DMS79 treated with DMSO at 0.1 percent for 48 hours (cell line): ENCODE data around the gene RDH5.

Experiments
- DNase-seq: peaks from one replicate; lab custom pipeline; 2025; lab: John Stamatoyannopoulos, UW

RDH5 gene

DNA sequence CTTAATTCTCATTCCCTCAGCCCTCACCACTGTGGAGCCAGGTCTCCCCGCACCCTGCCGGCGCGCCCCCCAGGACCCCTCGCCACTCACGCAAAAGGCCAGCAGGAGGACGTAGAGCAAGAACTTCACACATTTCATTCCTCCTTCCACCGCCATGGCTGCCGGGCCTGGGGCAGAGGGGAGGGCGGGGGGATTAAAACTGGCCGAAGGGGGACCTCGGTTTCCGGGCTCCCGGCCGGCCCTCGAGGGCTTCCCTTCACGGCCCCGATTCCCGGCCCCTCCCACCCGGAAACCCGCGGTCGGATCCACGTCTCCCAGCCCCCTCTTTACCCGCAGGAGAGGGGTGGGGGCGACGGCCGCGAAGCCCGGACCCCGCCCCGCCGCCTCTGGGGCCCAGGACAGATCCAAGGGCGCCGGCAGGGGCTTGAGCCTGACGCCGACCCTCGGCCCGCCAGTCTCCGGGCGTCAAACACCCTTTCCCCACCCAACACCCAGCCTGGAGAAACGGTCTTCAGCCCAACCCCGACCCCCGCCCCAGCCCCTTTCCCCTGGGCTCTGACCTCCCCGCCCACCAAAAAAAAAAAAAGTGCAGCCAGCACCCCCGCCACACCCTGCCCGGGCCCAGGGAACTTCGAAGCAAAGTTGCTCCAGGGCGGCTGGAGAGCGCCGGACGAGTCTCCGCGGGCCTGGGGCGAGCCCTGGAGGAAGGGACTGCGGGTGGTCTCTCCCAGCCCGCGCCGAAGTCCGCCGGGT is 8.2 kb downstream of the RDH5 start:
- peak; percentile 6 for DNase-seq

DNA sequence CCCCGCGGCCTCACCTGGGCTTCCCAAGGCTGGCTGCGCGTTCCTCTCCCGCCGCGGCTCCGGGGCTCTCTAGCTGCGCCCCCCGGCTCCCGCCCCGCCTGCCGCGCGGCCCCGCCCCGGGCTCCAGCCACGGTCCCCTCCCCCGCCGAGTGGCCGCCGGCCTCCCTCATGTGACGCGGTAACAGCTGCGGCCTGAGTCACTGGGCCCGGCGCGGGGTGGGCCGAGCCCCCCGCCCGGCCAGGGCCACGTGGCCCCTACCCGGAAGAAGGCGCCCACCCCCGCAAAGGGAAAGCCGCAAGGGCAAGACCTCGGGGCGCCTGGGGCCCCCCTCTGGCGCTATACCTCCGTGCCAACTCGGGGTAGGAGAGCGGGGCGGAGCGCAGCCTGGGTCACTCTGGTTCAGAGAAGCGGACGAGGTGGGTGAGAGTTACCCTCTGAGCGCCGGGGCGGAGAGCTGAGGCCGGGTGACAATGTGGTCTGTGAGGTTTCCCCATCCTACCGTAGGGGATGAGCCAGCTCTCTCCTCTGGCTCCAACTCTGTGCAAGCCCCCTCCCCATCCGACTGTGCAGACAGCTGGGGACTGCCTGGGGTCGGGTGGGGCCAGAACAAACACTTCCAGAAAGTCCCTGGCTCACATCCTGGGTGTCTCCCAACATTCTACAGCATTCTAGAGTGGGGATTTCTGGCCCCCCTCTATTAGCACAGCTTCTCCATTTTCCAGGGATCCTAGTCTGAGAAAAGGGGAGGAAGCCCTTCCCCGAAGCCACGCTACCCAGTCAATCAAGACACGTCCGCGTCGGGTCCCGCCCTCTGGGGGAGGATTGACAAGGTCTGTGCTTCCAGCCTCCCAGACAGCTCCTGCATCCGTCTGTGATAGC is 9.0 kb downstream of the RDH5 start, which contains the start of gene CD63:
CD63 (minus strand) TSS at position 71 of the 880 bp plus-strand sequence. CDS start 668 bp downstream, outside the sequence.
- peak; percentile 55 for DNase-seq

DNA sequence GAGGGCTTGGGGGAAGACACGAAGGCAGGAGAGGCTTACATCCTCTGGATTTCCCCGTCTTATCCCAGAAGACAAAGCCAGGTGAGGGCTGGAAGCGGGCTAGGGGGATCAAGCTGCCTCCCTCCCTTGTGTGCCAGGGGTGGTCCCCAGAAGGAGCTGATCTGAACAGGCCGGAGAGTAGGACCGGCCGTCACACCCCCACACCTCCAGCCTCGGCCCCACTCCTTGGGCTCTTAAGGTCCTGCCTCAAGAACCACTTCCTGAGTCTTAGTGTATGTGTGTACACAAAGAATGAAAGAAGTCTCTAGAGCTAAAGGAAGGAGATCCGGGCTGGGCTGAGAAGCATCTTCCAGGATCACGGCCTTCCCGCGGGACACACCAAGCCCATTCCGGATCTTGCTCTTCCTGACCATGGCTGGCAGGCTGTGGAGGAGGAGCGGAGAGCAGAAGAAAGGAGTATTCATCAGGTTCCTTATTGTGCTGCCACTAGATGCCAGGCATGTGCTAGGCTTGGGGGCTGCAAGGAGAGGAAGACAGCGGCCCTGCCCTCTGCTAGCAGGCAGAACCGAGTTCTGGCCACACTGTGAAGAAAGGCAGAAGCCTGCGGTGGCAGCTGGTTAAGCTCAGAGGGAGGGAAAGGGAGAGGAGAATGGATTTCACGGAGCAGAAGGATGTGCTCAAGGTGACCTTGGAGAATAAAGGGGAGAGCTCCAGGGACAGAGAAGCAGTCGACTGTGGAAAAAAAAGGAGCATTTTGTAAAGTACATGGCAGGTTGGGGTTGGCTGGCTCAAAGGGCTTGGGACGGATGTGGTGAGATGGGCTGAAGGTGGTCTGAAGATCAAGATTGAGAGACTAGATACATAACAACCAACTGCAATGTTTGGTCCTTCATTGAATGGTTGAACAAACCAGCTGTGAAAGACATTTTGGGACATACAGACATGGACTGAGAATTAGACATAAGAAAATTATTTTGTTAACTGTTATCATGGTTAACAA is 9.9 kb downstream of the RDH5 start:
- DNase-seq, result peak; percentile 21

DNA sequence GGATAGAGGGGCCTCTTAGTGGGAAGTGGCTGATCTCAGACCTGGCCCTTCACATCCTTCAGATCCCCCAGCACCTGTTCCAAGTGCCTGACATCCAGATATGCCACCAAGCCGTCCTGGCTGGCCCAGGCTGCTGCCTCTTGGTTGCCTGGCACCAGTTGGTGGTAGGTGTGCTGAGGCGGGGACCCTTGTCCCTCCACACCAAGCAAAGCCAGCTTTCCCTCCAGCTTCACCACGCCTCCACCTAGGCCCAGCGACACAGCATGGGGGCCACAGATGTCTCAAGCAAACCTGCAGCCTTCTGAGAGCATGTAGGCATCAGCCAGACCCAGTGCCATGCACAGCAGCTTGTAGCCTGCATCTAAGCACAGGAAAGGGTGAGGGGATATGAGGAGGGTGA is 12.1 kb downstream of the RDH5 start:
- no peak for DNase-seq

DNA sequence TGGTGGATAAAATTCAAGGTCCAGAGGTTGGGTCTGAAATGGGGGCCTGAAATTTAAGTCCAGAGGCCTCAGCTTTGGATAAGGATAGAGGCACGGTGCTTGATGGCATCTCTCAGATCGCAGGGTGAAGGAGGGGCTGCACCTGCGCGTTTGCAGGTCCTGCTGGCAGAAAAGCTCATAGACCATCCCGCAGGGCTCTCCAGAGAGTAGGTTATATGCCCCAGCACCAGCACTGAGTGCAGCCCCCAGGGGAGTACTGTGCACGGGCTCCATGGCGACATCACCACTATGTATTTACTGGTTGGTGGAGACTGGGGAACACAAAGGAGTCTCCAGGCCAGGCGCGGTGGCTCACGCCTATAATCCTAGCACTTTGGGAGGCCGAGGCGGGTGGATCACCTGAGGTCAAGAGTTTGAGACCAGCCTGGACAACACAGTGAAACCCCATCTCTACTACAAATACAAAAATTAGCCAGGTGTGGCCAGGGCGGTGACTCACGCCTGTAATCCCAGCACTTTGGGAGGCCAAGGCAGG is 12.9 kb downstream of the RDH5 start:
- no peak for DNase-seq

DNA sequence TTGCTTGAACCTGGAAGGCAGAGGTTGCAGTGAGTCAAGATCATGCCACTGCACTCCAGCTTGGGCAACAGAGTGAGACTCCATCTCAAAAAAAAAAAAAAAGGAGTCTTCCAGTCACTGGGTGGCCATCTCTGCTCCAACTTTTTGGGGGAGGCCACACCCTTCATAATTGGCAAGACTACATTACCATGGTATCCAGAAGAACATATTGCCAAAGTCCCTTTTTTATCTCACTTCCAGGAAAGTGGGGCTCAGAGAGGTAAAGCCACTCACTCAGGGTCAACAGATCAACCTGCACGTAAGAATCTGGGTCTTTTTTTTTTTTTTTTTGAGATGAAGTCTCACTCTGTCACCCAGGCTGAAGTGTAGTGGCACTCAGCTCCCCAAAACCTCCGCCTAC is 13.7 kb downstream of the RDH5 start:
- DNase-seq, result no peak

DNA sequence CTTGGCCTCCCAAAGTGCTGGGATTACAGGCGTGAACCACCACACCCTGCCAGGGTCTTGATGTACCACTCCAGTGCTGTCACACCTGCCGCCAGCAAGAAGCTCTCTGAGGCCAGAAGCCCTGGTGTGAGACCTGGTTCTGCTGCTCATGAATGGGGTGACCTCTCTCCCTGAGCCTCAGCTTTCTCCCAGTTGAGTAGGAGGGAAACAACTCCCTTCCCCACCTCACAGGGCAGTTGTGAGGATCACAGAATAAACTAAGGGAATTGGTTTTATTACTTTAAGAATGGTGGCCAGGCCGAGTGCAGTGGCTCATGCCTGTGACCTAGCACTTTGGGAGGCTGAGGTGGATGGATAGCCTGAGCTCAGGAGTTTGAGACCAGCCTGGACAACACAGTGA is 14.4 kb downstream of the RDH5 start:
- no peak for DNase-seq

DNA sequence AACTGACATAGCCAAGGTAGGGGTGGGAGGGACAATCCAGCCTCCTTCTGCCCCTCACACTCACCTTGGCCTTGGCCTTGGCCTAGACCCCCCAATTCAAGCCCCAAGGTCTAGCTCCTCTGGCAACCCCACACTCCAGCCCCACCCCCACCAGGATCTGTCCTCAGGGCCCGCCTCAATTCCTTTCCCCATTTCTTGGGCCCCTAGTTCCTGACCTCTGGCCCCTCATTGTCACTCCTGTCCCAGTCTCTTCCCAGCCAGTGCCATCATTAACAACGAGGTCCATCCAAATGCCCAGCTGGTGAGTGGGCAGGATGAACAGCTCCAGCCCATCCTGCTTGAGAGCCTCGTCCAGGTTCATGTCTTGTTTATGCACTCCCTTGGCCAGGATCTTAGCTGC is 15.9 kb downstream of the RDH5 start:
- DNase-seq, result no peak

DNA sequence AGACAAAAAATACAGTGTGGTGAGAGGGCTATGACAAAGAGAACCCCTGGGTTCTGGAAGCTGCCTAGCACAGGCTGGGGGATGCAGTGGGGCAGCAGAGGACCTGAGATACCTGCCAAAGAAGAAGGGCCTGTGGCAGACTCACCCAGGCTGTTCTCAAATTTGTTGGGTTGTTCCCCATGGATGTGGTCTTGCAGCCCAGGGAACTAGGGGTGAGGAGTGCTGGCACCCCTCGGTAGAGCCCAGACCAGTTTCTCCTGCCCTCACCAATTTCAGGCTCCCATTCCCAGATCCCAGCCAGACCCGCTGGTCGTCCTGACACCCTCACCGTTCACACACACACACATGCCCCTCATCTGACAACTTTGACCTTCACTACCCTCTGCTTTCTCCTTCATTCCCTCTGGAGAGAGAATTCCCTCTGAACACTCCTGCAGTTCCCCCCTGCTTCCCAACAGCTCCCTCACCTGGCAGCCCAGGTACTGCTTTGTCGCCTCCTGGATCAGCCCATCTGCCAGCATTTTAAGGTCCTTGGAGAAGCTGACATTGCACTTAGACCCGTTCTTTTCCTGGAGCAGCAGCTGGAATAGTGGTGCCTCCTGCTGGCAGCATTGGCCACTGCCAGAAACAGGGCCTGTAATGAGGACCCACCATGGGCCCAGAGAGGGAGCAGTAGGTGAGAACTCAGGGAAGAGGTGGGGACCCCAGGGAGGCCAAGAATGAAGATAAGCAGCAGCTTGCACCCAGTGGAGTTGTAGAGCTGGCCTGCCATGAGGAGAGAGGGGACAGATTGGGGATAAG is 16.8 kb downstream of the RDH5 start:
- peak; percentile 44 for DNase-seq

DNA sequence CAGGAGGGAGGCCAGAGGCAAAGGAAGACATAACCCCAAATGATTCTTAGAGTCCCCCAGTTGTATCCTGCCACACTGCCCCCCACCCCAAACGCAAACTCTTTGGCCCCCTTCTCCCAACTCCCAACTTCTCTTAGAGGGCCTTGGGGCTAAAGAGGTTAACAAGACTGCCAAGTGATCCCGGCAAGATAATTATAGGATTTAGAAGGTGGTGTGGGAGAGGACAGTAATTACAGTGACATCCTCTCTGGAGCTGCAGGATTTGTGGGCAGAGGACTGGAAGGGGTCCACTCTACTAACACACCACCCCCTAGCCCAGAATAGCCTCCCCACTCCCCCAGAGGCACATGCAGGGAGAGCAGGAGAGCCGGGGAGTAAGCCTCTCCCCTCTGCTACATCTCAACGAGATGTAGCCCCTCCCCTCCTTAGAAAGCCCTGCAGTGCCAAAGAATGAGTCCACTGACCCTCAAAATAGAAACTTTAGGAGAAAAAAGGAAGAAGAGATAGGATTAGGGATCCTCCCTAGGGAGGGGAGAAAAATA is 17.5 kb downstream of the RDH5 start:
- DNase-seq, result no peak

DNA sequence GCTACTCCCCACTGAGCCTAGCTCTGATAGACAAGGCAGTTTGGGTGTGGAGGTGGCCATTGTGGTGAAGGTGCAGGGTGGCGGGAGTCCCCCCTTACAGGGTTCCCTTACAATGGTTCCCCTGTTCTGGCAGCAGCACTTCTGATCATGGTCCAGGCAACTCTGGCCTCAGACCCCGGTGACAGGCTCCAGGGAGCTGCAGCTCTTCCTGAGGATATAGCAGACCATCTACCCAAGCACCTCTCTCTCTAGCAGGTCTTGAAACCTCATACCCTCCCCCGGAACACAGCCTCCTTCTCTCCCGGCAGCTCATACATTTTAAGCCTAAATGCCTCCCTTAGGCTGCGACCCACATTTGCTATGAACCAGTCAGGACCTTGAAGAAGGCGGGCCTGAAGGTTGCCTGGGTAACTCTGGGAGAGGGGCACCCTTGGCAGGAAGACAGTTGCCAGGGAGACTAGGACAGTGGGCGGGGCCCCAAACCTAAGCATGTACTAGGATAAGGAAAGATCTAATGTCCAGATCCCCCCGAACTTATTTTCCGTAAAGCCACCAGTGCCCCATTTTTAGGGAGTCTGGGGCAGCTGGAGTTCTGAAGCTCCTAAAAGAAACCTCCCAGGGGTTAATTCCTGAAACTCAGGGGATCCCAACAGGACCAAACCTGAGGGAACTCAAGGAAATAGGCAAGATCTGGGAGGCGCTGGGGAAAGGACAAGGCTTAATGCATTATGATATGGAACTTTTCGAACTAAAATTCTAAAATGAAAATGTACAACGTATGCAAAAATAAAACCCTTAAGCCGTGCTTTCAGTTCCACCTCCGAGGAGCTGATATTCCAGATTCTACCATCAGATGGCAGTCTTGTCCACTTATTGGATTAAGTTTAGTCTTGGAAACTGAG is 18.2 kb downstream of the RDH5 start:
- DNase-seq, result peak; percentile 62

DNA sequence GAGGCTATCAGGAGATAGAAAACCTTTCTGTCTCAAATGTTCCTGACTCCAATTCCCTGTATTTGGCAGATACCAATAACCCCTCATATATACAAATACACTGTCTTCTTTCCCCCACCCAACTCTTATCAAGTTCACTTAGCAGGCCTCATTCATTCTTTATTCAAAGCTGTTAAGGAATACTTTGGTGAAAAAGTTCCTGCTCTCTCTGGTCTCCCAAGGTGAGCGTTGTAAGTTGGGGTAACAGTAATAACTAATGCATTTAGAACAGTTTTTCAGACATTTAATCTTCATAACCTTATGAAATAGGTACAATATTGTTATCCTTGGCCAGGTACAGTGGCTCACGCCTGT is 18.8 kb downstream of the RDH5 start:
- no peak for DNase-seq

DNA sequence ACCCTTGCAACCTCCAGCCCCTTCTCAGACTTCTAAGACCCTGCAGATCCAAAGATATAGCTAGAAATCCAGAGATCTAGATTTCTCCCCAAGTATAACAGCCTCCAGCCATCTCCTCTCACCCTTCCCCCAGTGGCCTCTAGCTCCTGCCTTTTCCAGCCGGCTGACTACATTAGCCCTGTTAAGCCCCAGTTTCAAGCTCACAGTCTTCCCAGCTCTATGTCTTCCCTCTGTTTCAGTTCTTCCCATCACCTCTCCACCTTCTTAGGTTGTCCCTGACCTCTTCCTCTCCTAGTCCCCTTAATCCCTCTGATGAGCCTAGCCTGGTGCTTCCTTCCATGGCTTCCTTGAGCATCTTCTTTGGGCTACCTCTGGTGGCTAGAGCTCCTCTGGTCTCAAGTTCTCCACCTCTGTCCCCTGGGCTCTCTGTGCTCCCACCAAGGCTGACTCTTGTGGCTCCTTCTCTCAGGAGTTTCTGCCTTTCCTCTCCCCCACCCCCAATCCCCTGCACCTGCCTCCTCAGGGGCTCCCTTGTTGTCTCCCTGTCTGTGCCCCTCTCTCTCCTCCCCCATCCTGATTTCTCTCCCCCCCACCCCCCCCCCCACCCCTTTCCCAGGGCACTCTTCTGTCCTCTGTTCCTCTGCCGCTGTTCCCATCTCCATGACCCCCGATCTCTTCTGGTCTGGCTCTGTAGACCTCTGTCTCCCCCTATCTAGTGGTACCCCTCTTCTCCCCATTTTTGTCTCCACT is 21.9 kb downstream of the RDH5 start:
- DNase-seq, result no peak

DNA sequence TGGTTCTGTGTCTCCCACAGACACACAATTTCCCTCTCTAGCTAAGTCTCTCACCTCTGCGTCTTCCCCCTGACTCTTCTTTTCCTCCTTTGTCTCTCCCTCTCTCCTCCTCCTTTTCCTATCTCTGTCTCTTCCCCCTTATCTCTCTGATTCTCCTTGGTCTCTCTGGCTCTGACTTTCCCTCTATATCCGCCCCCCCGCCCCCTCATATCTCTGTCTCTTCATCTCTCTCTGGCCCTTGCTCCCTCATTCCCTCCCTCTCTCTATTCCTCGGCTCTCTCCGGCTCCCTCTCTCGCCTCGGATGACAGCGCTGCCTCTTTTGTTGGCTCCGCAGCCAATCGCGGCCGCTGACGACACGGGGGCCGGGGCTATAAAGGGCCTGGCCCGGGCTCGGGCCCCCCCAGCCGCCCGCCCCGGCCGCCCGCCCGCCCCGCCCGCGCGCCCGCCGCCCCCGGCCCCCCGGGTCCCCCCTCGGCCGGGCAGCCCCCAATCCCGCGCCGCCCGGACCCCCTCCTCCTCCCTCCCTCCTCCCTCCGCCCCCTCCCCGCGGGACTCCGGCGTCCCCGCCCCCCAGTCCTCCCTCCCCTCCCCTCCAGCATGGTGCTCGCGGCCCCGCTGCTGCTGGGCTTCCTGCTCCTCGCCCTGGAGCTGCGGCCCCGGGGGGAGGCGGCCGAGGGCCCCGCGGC is 22.7 kb downstream of the RDH5 start, which contains the start of gene GDF11:
GDF11 (plus strand) TSS at position 404 of the 687 bp plus-strand sequence; CDS start at position 599, 195 bp downstream.
- DNase-seq, result peak; percentile 50

DNA sequence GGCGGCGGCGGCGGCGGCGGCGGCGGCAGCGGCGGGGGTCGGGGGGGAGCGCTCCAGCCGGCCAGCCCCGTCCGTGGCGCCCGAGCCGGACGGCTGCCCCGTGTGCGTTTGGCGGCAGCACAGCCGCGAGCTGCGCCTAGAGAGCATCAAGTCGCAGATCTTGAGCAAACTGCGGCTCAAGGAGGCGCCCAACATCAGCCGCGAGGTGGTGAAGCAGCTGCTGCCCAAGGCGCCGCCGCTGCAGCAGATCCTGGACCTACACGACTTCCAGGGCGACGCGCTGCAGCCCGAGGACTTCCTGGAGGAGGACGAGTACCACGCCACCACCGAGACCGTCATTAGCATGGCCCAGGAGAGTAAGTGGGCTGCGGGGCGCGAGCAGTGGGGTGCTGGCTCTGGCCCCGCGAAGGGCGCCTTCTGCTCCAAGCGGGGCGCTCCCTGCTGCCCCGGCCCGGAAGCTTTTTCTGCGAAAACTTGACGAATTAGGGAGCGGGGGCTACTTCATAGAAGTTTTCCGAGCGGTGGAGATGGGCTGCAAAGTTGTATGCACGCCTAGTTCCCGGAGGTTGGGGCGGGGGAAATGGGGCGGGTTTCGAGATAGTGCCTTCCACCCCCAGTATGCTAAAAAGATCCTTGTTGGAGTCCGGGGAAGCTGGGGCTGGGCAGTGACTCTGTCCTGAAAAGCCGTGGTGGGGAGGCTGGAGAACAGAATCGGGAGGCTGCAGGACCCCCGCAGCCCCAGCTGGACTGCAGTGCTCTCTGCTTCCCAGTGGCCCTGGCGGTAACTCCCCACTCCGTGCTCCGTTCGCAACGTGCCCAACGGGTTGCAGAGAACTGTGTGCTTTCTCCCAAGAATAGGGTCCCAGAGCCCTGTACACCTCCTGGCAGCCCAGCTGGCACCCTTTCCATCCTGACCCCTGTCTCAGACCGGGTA is 23.5 kb downstream of the RDH5 start:
- DNase-seq, result no peak

DNA sequence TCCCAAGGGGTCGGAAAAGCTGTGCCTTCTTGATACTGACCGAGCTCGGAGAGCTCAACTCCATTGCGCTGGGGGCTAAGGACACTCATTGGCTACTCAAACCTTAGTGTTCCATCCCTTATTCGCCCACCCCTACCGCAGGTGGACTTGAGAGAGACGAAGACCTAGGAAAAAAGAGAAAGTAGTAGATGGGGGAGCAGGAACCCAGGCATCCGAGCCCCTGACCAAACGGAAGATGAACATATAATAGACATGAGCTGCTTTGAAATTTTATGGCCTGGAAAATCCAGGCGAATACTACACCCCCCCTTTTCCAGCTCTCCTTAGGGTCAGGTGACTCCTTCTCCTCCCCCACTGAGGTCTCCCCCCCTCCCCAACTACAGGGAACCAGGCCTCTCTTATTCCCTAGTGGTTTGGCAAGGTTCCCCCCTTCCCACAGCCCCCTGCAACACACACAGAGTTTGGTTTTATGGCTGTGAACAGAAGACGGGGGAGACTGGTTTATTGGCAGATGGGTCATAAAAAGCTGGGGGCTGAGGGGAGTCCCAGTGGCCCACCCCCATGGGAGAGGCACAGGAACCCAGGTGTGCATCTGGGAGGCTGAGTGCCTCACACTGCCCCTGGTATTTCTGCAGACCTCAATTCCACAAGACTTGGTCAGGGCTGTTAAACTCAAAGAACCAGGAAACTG is 24.3 kb downstream of the RDH5 start:
- no peak for DNase-seq
